GM23338 (cell line): ENCODE results near the gene PTPRA. TPM values are rescaled to one million over a fixed set of nuclear protein-coding genes. Genes with fewer than 3 reads are reported as not detected.

Source experiments
- ATAC-seq: fragments of 200-7000 bp; cut with Tn5 transposase; 3 replicates; pipeline ENCODE4 v1.9.1; 2020
- DNase-seq: peaks from one replicate; pipeline ENCODE4 v3.0.0-alpha.2; 2015; ENCODE audit warnings: low spot score
- H2AFZ ChIP-seq: fragments of 200-600 bp; sonication (generic); 2 replicates; pipeline ENCODE4 v1.8.0; 2016; ENCODE audit warnings: antibody characterized with exemption, mild to moderate bottlenecking, moderate library complexity
- H3F3A ChIP-seq: fragments of 200-600 bp; sonication (generic); replicated peaks from 2 replicates; pipeline ENCODE4 v1.8.0; 2017; ENCODE audit warnings: antibody characterized with exemption, mixed run types, low read depth
- H3K27ac ChIP-seq: fragments of 200-600 bp; sonication (generic); 2 replicates; pipeline ENCODE4 v1.6.1; 2016; ENCODE audit warnings: low read depth
- H3K27me3 ChIP-seq: fragments of 200-600 bp; sonication (generic); 2 replicates; pipeline ENCODE4 v1.8.0; 2016; ENCODE audit warnings: mild to moderate bottlenecking, mixed run types, moderate library complexity; ENCODE audit not compliant: insufficient read depth
- H3K36me3 ChIP-seq: fragments of 200-600 bp; sonication (generic); 2 replicates; pipeline ENCODE4 v1.8.0; 2016; ENCODE audit warnings: mild to moderate bottlenecking; ENCODE audit not compliant: insufficient read depth
- H3K4me1 ChIP-seq: fragments of 200-600 bp; sonication (generic); 2 replicates; pipeline ENCODE4 v1.8.0; 2016; ENCODE audit warnings: mild to moderate bottlenecking, moderate library complexity; ENCODE audit not compliant: insufficient read depth
- H3K4me2 ChIP-seq: fragments of 200-600 bp; sonication (generic); 2 replicates; pipeline ENCODE4 v1.7.1; 2017; ENCODE audit warnings: mixed run types
- H3K4me3 ChIP-seq: fragments of 200-600 bp; sonication (generic); 2 replicates; pipeline ENCODE4 v1.6.1; 2016; ENCODE audit warnings: mixed run types
- H3K79me2 ChIP-seq: fragments of 200-600 bp; sonication (generic); replicated peaks from 2 replicates; pipeline ENCODE4 v1.8.0; 2017; ENCODE audit warnings: mild to moderate bottlenecking; ENCODE audit not compliant: insufficient read depth
- H3K9me2 ChIP-seq: fragments of 200-600 bp; sonication (generic); 2 replicates; pipeline ENCODE4 v1.8.0; 2017; ENCODE audit not compliant: insufficient read depth
- H4K20me1 ChIP-seq: fragments of 200-600 bp; sonication (generic); replicated peaks from 2 replicates; pipeline ENCODE4 v1.8.0; 2017; ENCODE audit warnings: mild to moderate bottlenecking; ENCODE audit not compliant: insufficient read depth
- H3K27ac Mint-ChIP-seq: 2 replicates; pipeline ENCODE4 v1.8.0; 2020; ENCODE audit warnings: inconsistent platforms, mild to moderate bottlenecking, moderate library complexity, mixed read lengths
- H3K27me3 Mint-ChIP-seq: 3 replicates; pipeline ENCODE4 v1.8.0; 2022; ENCODE audit warnings: low read depth, mild to moderate bottlenecking, moderate library complexity, mixed read lengths, inconsistent platforms; ENCODE audit not compliant: insufficient read depth, poor library complexity
- H3K36me3 Mint-ChIP-seq: 3 replicates; pipeline ENCODE4 v1.8.0; 2021; ENCODE audit warnings: low read depth, mild to moderate bottlenecking, inconsistent platforms, moderate library complexity, mixed read lengths
- H3K4me1 Mint-ChIP-seq: 3 replicates; pipeline ENCODE4 v1.8.0; 2020; ENCODE audit warnings: mild to moderate bottlenecking, inconsistent platforms, mixed read lengths
- H3K4me3 Mint-ChIP-seq: 3 replicates; pipeline ENCODE4 v1.8.0; 2021; ENCODE audit warnings: moderate library complexity, mild to moderate bottlenecking, inconsistent platforms, mixed read lengths
- H3K9me3 Mint-ChIP-seq: 3 replicates; pipeline ENCODE4 v1.8.0; 2020; ENCODE audit warnings: moderate library complexity, mild to moderate bottlenecking, inconsistent platforms, mixed read lengths
- CREB1 ChIP-seq: fragments of 250-450 bp; sonication (Bioruptor Pico); IDR thresholded peaks from 2 replicates; pipeline ENCODE4 v1.5.0; 2020; ENCODE audit warnings: low read depth, mild to moderate bottlenecking, moderate library complexity
- CTCF ChIP-seq, 2 experiments: fragments of 200-600 bp in 1 of 2; sonication (generic) in 1 of 2; conservative IDR thresholded peaks; 2 replicates each; pipeline versions ENCODE4 v1.5.1 to v1.6.1; 2016 to 2017; ENCODE audit warnings: antibody characterized with exemption in 2 of 2, low read depth in 2 of 2, mild to moderate bottlenecking in 2 of 2, moderate library complexity in 1 of 2
- STAT1 ChIP-seq: IDR thresholded peaks from one replicate; pipeline ENCODE4 v1.6.1; 2016; ENCODE audit warnings: antibody characterized with exemption; ENCODE audit not compliant: unreplicated experiment
- ZNF462 ChIP-seq: fragments of 250-450 bp; sonication (Bioruptor Pico); IDR thresholded peaks from 2 replicates; pipeline ENCODE4 v1.5.0; 2020; ENCODE audit warnings: mild to moderate bottlenecking, moderate library complexity
- polyA plus RNA-seq: library from polyadenylated mRNA; unstranded; fragments of >200 nt; fragmentation: Nextera tagmentation; extraction: Ambion mirVana; gene quantifications from 2 replicates; pipeline ENCODE4 v1.2.1, GENCODE V29; 2016
- total RNA-seq: library from RNA; depleted of rRNA; stranded (reverse); fragments of >200 nt; shearing (Covaris generic); gene quantifications from 2 replicates; pipeline ENCODE4 v1.2.3, GENCODE V29; 2014

PTPRA gene
- total and polyA plus RNA-seq, 2 experiments from 2014 or later, result 37.8 to 39.3 TPM

GRCh38 chr20:2903686-2904085, 30.4 kb downstream of the PTPRA start:
- H2AFZ ChIP-seq, result no peak overlapping the region
- H3F3A ChIP-seq, result no peaks in the 10 kb centered on the region; the same call in 1 of the 2 replicates
- no peaks in the 10 kb centered on the region for H3K9me2 ChIP-seq
- no peak overlapping the region for H3K4me3 ChIP-seq
- no peak overlapping the region for H3K4me2 ChIP-seq
- H3K4me1 ChIP-seq, result no peaks in the 10 kb centered on the region
- H3K79me2 ChIP-seq, result peaks cover 76% of the 10 kb centered on the region
- no peak overlapping the region for H3K27ac Mint-ChIP-seq
- no peak for DNase-seq
- no peak overlapping the region for H3K4me3 Mint-ChIP-seq
- no peaks in the 10 kb centered on the region for H3K27me3 Mint-ChIP-seq
- peaks cover 31% of the 10 kb centered on the region for H3K36me3 Mint-ChIP-seq
- no peaks in the 10 kb centered on the region for H3K36me3 ChIP-seq
- peaks cover 14% of the 10 kb centered on the region; the same call in 2 of the 3 replicates for H3K9me3 Mint-ChIP-seq
- H3K27ac ChIP-seq, result no peak overlapping the region
- H3K27me3 ChIP-seq, result no peaks in the 10 kb centered on the region
- H4K20me1 ChIP-seq, result peaks cover 6% of the 10 kb centered on the region; the same call in 1 of the 2 replicates
- TF ChIP-seq STAT1, result no peak
- no peak for TF ChIP-seq ZNF462 (CRISPR knock-in tag)
- no peaks in the 10 kb centered on the region for H3K4me1 Mint-ChIP-seq
- no peak for ATAC-seq

- Histone ChIP-seq H3K27ac (no peak overlapping the region), H2AFZ (no peak overlapping the region), H3F3A (no peaks in the 10 kb centered on the region; the same call in 1 of the 2 replicates), H3K79me2 (peaks cover 46% of the 10 kb centered on the region), H3K27me3 (no peaks in the 10 kb centered on the region), H3K4me3 (no peak overlapping the region), H4K20me1 (0 out of 2 replicates have a peak, but pooled peaks cover 4% of the 10 kb centered on the region), H3K4me1 (peaks cover 5% of the 10 kb centered on the region), H3K36me3 (no peaks in the 10 kb centered on the region), H3K4me2 (no peak overlapping the region), H3K9me2 (no peaks in the 10 kb centered on the region)
- Mint-ChIP-seq H3K4me1 (peaks cover 8% of the 10 kb centered on the region; the same call in 2 of the 3 replicates), H3K4me3 (no peak overlapping the region), H3K36me3 (peaks cover 39% of the 10 kb centered on the region), H3K27me3 (peaks cover 2% of the 10 kb centered on the region), H3K27ac (no peak overlapping the region), H3K9me3 (peaks cover 14% of the 10 kb centered on the region; the same call in 2 of the 3 replicates)
- ATAC-seq, result no peak
- TF ChIP-seq CTCF (conservative IDR thresholded peaks at IDR 0.05; ENCODE audit: low read depth in 2 of 2), result no peak
- no peak for TF ChIP-seq CREB1 (CRISPR knock-in tag)
- no peak for DNase-seq
These were observed 34.2 kb downstream of the PTPRA start for GRCh38 chr20:2907519-2907918.
